Endothelial cell of umbilical vein (primary cell): Measurements from ENCODE around the gene DNAJC2.

Source experiments
- EZH2 ChIP-seq: IDR thresholded peaks from 2 replicates; pipeline ENCODE4 v1.6.1; 2012; ENCODE audit warnings: borderline replicate concordance, low read depth, mild to moderate bottlenecking, moderate library complexity, low read length, inconsistent platforms; ENCODE audit not compliant: severe bottlenecking
- FOS ChIP-seq: IDR thresholded peaks from 2 replicates; pipeline ENCODE4 v1.6.1; 2011; ENCODE audit warnings: mild to moderate bottlenecking, low read length, moderate library complexity, borderline replicate concordance; ENCODE audit not compliant: insufficient read depth
- GATA2 ChIP-seq: IDR thresholded peaks from 2 replicates; pipeline ENCODE4 v1.7.0; 2011; ENCODE audit warnings: low read depth, mild to moderate bottlenecking, moderate library complexity, mixed read lengths, low read length; ENCODE audit not compliant: insufficient read length, insufficient read depth
- JUN ChIP-seq: IDR thresholded peaks from 2 replicates; pipeline ENCODE4 v1.6.1; 2011; ENCODE audit warnings: borderline replicate concordance, low read depth; ENCODE audit not compliant: insufficient read length, insufficient read depth
- MYC ChIP-seq: IDR thresholded peaks from one replicate; pipeline ENCODE4 v1.6.1; 2011; ENCODE audit warnings: mild to moderate bottlenecking, low read depth, low read length
- POLR2A ChIP-seq: IDR thresholded peaks from 2 replicates; pipeline ENCODE4 v1.6.1; 2012; ENCODE audit warnings: low read depth, mild to moderate bottlenecking, control low read depth, low read length
- POLR2AphosphoS5 ChIP-seq: IDR thresholded peaks from 2 replicates; pipeline ENCODE4 v1.6.1; 2012; ENCODE audit warnings: low read depth, mild to moderate bottlenecking, control low read depth, low read length, moderate library complexity; ENCODE audit not compliant: insufficient read depth
- TF ChIP-seq, protein P1 (sequence below): IDR thresholded peaks from 2 replicates; pipeline ENCODE4 v1.6.1; 2011; ENCODE audit not compliant: insufficient read depth, insufficient read length
- TF ChIP-seq, protein P2 (sequence below), 2 donors: IDR thresholded peaks; 1 replicate in 1 of 2; 2 replicates in 1 of 2; pipeline ENCODE4 v1.5.1; 2011; ENCODE audit warnings: low read length in 2 of 2, mild to moderate bottlenecking in 2 of 2, moderate library complexity in 2 of 2, control low read depth in 1 of 2, inconsistent platforms in 1 of 2, low read depth in 1 of 2; ENCODE audit not compliant: insufficient read depth in 1 of 2; ENCODE audit errors: extremely low read depth in 1 of 2

DNA sequence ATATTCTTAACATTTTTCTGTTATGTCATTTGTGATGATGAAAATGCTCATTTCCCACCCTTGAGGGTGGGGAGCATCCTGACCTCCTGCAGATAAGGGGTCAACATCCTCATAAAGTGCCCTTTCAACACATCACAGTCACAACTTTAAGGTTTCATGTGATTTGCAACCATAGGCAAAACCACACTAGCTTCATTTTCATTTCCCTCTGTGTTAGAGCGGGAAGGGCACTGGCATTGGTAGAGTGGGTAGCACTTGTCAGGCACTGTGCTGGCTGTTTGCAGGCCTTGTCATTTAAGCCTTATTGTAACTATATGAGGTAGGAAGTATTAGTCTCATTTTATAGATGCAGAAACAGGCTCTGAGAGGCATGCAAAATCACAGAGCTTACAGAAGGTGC lies 42.7 kb upstream of the DNAJC2 start:
- TF ChIP-seq GATA2 (no peak), POLR2A (no peak), MYC (no peak), POLR2AphosphoS5 (no peak), JUN (no peak), FOS (no peak), EZH2 (no peak)
- TF ChIP-seq, protein P1, sequence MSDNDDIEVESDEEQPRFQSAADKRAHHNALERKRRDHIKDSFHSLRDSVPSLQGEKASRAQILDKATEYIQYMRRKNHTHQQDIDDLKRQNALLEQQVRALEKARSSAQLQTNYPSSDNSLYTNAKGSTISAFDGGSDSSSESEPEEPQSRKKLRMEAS: no peak
- TF ChIP-seq, protein P2, sequence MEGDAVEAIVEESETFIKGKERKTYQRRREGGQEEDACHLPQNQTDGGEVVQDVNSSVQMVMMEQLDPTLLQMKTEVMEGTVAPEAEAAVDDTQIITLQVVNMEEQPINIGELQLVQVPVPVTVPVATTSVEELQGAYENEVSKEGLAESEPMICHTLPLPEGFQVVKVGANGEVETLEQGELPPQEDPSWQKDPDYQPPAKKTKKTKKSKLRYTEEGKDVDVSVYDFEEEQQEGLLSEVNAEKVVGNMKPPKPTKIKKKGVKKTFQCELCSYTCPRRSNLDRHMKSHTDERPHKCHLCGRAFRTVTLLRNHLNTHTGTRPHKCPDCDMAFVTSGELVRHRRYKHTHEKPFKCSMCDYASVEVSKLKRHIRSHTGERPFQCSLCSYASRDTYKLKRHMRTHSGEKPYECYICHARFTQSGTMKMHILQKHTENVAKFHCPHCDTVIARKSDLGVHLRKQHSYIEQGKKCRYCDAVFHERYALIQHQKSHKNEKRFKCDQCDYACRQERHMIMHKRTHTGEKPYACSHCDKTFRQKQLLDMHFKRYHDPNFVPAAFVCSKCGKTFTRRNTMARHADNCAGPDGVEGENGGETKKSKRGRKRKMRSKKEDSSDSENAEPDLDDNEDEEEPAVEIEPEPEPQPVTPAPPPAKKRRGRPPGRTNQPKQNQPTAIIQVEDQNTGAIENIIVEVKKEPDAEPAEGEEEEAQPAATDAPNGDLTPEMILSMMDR (IDR thresholded peaks at IDR 0.05; ENCODE audit: extremely low read depth in 1 of 2, insufficient read depth in 1 of 2, low read depth in 1 of 2, low read length in 2 of 2): no peak
